HG03159 (cell line): ENCODE measurements around the gene MYO5B.

Experiments used
- ATAC-seq: cut with Tn5 transposase; IDR thresholded peaks from one replicate; pipeline ENCODE4 v1.9.1; 2021; ENCODE audit warnings: mild to moderate bottlenecking, moderate library complexity; ENCODE audit not compliant: unreplicated experiment

Gene MYO5B

DNA sequence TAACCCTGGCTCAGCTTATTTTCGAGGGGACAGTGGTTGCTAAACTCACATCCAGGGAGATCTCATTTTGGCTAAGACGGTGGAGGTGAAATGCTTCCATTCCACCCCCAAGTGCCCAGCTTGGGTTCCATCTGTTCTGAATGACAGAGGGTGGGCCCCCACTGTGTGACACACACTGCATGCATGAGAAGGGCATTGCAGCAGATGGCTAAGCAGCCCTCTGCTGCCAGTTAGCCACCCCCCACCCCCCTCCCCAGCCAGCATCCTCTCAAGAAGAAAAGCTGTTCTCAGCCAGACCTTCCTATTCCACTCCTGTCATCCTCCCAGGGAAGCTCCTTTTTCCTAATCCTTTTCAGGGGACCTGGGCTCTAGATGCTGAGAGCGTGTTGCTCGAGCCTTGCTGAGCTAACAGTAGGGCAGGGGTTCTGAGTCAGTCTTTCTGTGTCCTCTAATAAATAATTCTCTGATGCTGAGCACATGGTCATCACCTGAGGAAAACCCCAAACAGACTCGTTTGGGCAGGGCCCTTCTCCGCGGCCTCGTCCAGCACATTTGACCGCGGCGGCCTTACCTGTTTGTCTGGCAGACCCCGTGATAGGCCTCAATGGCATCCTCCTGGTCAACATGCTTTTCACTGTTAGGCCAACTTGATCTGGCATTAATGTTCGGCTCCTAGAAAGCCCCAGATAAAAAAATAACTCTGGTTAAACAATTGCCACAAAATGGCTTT, 332.1 kb downstream of the MYO5B start:
- no peak for ATAC-seq

DNA sequence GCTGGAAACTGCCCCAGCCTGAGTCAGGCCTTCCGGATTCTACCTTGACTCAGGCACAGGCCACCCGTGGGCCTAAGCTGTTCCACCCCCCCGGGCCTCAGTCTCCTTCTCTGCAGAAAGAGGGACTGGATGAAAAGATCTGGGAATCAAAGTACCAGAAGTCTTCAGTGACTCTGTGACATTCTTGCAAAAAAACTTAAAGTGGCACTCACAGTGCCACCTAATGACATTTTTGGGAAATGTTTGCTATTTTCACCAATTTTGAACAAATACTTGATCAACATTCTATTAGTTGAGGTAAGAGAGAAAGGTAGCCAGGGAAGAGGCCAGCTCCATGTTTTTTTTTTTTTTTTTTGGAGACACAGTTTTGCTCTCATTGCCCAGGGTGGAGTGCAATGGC, 333.3 kb downstream of the MYO5B start:
- ATAC-seq: no peak

GRCh38 chr18:49859725-49860124, 335.2 kb downstream of the MYO5B start:
- ATAC-seq: no peak

DNA sequence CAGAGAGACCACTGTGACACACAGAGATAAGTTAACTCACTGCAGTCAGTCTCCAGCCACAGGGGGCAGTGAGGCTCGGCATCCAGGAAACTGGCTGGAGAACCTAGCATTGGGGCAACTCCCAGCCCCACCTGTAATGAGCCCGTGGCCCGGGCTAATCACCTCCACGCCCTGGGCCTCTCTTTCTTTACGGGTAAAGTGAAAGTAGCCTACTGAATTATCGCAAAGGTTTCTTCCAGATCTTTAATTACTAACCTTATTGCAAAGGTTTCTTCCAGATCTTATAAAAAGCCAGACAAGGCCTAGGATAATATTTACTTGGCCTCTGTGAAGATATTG, 336.0 kb downstream of the MYO5B start:
- ATAC-seq: no peak

- ATAC-seq: no peak
Observed at GRCh38 chr18:49858309-49859020, 336.5 kb downstream of the MYO5B start.

DNA sequence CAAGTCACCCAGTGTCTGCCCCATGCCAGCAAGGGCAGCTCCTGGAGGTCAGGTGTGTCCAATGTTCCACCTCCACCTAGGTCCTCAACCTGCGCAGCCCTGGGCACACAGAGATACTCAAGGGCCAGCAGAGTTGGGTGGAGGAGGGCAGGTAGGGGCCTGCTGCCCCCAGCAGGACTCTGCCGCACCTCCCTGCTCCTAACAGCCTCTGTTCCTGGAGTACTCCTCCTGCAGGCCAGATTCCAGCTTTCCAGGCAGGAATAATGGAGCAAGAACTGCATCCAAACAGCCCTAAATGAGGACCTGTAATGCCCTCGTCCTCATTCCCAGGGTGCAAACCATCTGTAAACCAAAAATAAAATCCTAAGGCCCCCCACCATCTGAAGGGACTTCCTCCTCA, 337.2 kb downstream of the MYO5B start:
- ATAC-seq: no peak

- ATAC-seq: no peak
Observed at GRCh38 chr18:49856496-49856895, 338.5 kb downstream of the MYO5B start.

GRCh38 chr18:49855711-49856415, 339.1 kb downstream of the MYO5B start:
- no peak for ATAC-seq

DNA sequence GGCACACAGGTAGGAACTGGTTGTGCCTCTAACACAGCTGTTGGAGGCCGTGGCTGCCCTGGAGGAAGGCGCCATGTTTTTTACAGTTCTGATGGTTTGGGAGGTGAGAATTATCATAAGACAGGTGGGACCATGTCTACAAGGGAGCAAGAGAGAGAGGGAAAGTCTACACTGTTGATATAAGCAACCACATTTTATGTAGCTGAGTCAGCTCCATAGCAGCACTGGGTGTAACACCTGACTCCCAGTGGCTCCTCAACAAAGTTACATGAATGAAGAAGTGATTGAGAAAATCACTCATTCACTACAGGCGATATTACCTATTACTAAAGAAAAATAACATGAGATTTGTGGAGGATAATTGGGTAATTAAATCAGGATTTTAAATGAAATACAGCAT, 340.3 kb downstream of the MYO5B start:
- no peak for ATAC-seq

DNA sequence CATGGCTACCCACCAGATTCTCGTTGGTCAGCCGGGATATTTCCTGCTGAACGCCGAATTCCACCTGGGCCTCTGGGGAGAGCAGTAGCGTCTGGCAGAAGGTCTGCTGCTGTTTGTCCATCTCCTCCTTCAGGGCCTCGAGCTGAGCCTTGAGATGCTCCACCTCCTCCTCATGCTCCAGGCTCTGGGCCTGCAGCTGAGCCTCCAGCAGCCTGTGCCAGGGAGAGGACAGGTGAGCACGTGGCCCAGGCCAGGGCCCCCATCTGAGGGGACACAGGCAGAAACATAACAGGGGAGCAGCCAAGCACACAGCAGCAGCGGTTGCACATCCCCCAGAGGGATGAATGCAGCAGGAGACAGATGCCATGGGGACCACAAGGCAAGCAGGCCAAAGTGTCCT, 341.5 kb downstream of the MYO5B start:
- no peak for ATAC-seq

DNA sequence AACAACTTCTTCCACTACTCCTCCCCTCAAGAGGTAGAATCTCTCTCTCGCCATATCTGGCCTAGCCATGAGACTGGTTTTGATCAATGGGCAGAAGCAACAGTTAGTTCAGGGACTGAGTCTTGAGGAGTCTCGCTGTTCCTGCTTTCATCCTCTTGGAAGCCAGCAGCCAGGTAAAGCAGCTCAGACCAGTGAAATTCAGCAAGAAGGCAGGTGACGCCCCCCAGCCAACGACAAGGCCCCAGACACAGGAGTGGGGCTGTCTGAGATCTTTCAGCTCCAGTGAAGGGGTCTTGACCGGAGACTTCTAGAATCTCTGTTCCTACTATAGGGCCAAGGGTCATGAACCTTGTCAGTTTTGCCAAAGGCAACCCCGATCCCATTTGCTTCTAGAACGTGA, 341.9 kb downstream of the MYO5B start:
- ATAC-seq: no peak

GRCh38 chr18:49851624-49852023, 343.3 kb downstream of the MYO5B start:
- ATAC-seq: no peak

DNA sequence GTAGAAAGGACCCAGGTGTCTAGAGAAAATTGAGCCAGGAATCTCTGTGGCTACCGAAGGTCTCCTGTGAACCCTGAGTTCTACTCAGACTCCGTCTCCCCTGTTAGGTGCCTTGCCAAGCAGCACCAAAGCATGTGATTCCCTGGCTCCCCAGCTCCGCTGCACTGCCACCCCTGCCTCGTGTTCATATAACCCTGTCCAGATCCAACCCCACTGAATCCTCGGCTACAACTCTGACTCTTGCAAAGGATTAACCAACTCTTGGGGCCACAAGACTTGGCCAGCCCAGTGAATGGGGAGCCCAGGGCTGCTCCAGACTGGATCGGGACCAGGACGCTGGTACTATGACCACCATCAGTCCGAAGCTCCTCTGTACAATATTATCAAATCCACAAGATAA, 344.3 kb downstream of the MYO5B start:
- no peak for ATAC-seq

GRCh38 chr18:49849331-49850217, 345.4 kb downstream of the MYO5B start:
- ATAC-seq: no peak

GRCh38 chr18:49848115-49848514, 346.8 kb downstream of the MYO5B start:
- no peak for ATAC-seq

GRCh38 chr18:49847524-49847923, 347.4 kb downstream of the MYO5B start:
- ATAC-seq: no peak

- no peak for ATAC-seq
Observed at GRCh38 chr18:49846718-49847470, 348.1 kb downstream of the MYO5B start.

DNA sequence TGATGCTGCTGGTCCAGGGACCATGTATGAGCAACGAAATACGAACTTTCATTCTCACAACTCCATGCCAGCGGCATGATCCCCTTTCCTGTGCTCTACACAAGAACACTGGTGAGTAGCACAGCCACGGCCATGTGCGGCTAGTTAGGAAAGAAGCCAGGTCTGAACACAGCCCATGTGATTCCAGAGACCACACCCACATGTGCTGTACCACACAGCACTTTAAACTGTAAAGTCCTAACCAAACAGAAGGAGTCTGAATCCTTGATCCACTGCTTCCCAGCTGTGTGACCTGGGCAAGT, 348.6 kb downstream of the MYO5B start:
- ATAC-seq: no peak

DNA sequence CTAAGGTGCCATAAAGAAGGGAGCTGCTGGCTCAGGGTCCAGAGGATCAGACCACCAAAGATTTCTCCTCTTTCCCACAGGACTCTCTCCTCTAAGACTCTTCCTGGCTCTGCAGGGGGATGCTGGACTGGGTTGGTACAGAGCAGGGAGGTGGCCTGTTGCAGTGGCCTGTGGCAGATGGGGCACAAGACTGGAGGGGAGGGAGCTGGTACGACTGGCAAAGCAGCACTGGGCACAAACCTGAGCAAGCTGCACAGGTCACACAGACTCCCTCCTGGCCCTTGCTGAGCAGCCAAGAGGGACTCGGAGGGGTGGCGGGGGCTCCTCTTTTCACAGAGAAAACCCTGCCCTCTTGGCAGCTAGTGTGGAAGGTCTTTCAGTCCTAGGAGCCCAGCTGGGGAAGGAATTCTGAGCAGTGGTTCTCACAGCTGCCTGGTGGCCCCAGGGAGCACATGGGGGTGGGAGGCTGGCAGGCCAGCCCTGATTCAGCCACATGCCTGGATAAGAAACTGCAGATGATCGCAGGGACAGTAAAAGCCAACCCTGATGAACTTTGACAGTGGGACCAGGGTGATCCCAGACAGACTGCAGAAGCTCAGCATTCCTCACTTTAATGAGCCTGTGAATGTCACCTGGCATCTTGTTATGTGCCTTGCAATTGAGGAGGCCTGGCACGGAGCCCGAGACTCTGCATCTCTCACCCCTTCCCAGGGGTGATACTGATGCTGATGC, 349.2 kb downstream of the MYO5B start:
- no peak for ATAC-seq

DNA sequence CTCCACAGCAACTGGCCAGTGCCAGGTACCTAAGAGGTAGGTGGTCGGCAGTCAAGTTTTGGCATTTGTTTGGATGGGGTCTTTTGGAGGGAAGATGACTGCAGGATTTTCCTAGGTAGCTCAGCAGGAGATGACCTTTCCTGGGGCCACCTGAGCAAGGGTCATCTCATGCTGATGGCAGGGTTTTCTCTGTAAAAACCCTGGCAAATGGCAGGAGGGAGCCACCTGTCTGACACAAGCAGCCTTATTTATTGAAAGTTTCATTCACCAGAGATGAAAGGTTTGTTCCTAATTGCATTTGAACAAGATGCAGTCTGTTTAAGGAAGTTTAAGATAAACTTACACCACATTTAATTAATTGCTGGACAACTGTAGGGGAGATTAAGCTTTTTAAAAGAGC, 350.0 kb downstream of the MYO5B start:
- no peak for ATAC-seq
